CD4-positive, alpha-beta T cell treated with Interleukin-17A for 1 hour (primary cell): ENCODE measurements around the gene CRLF1.

ENCODE experiments used
- DNase-seq: peaks from one replicate; pipeline ENCODE4 v3.0.0-alpha.2; 2020

Gene CRLF1

GRCh38 chr19:18543814-18544475 is 62.7 kb downstream of the CRLF1 start:
- DNase-seq, result peak; percentile 92
